Nucleus accumbens (tissue), 56 donors: Measurements from ENCODE around the gene ABI3BP.

Experiments used
- DNase-seq, 56 donors: peaks; one replicate each; lab custom pipeline; 2025; lab: John Stamatoyannopoulos, UW

ABI3BP gene

DNA sequence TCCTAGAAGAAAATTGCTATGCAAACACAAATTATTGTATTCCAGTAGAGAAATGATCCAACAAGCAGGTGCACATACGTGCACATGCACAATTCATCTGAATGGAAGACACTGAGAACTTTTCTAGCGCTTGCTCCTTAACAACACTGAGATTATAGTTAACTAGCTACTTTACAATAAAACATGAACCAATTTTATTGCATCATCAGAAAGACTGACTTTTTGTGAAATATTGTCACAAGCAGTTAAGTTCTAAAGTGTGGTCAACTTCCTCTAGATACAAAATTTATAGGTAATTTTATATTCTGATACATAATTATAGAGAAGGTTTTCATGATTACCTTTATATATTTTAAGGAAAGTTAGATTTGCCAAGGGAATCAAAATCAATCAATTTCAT, 135.4 kb downstream of the ABI3BP start:
- no peak for DNase-seq

DNA sequence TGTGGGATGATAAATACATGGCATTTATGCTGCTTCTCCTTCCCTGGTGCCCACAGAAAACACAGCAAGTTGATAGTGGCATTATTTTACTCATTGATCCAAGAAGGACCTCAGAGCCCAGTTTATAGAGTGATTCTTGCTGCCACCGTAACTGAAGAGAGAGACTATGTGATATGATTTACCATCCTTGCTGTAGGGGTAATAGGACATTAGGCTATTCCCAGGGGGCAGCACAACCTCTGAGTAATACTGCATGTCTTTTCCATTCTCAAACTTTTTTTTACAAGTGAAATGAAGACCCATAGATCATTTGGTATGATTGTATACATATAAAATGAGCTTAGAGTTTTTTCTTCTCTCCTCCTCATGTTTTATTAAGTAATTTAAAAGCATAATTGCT, 136.4 kb downstream of the ABI3BP start:
- DNase-seq: no peak

DNA sequence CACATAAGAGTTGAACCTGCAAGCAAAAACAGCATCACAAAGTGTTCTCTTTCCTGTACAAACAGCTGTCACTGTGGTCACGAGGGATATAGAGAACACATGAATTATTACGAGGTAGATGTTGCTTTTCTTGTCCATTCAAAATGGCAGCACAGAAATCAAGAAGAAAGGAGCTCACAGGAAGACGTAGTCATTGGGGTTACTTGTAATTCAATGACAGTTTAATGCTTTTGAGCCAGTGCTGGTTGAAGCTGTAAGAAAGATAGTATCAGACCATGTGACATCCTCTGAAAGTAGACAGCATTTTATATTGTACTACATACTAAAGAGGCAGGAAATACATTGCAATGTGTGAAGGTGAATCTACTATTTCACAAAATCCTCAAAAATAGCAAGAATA, 140.4 kb downstream of the ABI3BP start:
- DNase-seq: no peak

DNA sequence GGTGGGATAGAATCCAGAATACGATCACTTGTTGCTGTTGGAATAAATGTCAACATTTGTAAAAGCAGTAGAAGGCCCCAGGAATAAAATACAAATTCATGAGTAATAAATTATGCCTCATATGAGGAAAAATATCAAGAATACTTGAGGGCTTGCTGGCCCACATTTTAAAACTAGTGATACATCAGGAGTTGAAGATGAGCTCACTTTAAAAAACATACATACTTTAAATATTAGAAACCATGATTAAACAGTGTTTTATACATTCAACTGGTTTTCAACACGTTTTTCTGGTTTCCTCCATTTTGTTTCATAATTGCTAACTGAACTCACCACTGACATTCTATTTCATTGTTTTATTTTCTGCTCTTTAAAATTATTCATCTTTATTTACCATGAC, 142.5 kb downstream of the ABI3BP start:
- DNase-seq: no peak

DNA sequence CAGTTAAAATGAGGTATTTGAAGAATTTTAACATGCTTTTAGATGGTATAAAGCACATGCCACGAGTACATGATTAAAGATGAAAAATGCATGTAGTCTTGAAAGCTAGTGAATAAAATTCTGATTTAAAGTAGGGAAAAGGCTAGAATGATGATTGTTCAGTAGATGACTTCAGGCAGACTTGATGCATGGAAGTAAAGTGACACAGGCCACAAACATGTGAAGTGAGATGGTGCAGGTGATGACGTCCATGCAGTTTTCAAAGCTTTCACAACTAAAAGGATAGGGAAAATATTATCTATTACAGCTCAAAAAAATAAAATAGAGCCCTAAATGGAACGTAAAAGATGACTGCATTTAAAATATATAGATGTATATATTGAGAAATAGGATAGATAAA, 143.1 kb downstream of the ABI3BP start:
- no peak for DNase-seq

DNA sequence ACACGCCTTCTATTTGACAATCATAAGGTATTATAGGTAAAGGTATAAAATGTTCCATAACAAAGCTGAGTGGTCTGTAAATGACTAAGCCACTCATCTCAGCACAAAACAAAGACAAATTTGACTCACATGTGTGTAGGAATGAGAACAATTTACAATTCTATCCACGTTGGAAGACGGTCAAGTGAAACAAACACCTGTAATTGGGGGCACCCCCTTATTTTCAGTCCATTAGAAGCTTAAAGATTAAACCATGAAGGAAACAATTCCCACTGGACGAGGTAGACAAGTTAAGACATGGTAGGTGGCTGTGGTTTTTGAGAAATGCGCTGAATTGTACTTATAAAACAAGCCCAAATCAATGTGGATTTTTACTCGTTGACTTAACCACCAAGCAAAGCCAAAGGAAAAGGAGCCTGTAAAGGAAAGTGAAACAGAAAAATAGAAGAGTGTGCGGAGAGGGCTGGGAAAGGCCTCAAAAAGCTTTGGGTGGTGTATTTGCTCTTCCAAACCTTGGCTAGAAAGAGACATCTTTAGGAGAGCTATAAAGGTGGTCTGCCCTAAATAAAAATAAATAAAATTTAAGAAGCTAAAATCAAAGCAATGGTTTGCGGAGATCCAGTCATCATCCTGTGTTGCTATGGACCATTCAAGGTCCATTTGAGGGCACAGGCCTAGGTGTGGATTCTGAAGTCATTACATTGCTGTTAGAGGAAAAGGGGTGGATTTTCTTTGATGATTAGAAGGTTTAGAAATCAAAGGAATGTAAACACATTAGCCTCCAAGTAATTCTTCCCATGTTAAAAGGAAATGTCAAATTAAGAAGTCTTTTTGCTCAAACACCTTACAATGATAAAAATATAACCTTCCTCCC, 148.9 kb downstream of the ABI3BP start:
- DNase-seq: no peak

DNA sequence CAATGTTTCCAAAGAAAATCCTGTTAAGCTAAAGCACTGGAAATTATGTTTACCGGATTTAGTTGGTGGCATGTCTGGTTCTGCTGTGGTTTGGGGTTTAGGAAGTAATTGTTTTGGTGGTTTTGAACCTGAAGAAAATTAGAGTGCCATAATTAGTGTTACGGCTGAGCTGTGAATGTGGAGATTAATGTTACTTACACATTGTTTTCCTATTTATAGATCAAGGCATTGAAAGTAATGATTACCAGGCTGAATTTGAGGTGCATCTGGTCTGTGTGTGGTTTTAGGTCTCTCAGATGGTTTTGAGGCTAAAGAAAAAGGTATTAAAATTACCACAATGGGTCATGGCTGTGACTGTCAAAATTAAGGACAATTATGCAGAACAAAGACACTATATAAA, 155.1 kb downstream of the ABI3BP start:
- no peak for DNase-seq

DNA sequence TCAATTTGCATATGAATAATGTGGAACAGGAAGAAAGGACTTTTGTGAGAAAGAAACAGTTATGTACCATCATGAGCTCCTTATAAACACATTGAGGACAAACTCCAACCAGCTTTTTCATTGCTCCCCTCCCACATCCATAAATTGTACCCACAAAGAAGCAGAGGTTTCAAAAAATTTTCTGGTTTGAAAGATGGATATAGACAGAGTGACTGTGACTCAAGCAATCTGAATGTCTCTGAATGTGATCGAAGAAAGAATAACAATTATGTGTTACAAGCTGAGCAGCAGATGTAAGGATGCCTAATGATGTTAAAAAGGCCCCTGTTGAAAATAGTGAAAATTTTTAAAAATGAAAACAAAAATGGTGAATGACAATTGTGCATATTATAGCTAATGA, 156.6 kb downstream of the ABI3BP start:
- no peak for DNase-seq

DNA sequence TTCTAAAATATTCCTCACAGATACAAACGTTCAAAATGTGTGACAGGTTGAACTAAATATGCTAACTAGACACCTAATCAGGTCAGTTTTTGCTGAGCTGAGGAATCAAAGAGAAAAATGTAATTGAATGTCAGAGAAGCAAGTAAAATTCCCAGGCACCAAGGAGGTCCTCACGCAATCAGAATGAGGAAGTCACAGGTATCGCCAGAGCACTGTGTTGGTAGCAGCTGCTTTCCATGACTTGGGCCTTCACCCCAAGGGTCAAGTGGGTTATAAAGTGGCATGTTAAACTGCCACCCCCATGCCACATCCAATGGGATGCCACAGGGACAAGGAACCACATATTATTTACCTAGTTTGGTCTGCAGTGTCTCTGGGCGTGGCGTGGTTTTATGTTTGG, 158.9 kb downstream of the ABI3BP start:
- no peak for DNase-seq

DNA sequence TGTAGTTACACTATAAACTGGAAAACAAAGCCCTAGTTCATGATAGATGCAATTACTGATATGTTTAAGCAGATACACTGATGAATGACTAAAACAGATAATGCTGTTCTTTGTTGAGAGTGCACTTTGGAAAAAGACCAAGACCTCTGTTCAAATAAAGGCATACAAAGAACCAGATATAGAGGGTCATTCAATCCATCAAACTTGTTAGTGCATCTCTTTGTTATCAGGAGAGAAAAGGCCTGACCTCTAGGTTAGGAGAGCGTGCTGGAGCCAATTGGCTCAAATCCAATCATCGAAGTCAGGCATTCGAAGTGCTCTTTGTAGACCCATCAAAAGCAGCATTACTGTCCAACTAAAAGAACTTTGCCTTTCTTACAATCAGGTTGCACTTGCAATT, 159.7 kb downstream of the ABI3BP start:
- DNase-seq: peak in 8 of 56 donors; percentile 0 to 27 (median 4)

DNA sequence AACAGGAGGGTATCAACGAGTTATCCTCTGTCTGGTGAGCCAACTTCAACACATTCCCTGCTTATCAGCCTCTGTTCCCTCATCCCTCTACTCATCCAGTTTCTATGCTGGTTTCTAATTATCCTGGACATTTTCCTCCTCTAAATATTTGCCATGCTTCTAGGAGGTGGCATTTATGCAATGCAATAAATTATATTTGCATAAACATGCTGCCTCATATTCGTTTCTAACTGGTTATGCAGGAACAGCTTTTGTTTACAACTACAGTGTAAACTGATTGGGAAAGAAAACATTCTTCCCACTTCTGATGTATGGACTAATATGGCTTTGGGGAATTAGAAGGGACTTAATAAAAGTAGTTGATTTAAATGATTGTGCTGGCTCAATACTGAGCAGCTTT, 161.6 kb downstream of the ABI3BP start:
- no peak for DNase-seq

DNA sequence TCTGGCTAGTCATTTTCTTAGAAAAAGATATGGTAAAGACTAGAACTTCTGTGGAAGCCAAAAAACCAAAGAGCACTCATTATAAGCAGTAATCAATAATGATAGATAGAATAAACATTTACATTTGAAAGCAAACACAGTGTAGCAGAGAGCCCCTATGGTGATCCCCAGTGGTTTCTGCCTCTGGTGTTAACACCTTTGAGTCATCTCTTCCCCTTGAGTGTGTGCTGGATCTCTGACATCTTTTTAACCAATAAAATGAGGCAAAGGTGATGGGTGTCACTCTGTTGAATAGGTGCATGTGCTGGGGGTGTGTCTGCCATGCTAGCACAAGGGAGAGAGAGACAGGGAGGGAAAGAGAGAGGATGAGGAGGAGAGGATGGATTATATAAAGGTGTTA, 162.3 kb downstream of the ABI3BP start:
- DNase-seq: no peak

DNA sequence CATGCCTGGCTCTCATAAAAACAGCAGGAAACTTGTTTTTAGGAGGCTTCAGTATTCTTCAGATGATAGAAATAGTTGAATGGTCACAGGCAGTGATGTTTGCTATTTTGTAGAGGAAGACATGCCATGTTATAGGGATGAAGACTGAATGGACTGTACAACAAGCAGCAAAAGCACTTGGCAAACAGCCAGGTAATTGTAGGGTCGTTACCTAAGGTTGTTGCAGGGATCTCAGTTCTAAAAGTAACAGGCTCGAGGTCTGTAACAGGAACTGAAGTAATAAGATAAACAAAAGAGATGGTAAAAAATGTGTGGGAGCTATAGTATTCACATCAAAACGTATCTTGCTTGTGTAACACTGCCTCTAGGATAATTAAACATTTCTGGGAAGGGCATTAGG, 167.6 kb downstream of the ABI3BP start:
- DNase-seq: no peak

DNA sequence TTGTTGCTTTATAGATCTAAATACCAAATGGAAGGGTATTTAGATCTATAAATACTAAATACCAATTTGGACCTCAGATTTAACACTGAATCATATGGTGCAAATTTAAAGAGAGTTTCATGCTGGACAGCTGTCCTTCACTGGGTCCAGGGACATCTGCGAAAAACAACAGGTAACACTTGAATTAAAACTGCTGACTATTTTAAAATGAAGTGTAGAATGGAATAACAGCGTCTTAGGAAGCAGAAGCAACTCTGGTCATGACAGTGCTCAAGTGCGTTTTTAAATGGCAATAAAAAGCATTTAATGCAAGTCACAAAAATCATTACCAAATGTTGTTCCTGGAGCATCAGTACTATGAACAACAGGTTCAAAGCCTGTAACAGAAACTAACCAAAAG, 177.6 kb downstream of the ABI3BP start:
- no peak for DNase-seq

DNA sequence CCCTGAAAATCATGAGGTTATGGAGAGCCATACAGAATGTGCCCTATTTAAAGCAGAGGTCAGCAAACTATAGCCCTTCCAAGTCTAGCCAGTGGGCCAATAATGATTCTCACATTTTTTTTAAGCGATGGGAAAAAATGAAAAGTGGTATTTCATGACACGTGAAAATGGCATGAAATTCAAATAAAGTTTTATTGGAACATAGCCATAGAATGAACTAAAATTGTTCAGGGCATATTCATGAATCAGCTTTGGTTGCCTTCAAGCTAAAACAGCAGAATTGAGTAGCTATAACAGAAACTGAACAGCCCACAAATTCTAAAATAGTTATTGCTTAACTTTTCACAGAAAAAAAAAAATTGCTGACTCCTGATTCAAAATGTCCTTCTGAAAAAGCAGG, 179.4 kb downstream of the ABI3BP start:
- no peak for DNase-seq

DNA sequence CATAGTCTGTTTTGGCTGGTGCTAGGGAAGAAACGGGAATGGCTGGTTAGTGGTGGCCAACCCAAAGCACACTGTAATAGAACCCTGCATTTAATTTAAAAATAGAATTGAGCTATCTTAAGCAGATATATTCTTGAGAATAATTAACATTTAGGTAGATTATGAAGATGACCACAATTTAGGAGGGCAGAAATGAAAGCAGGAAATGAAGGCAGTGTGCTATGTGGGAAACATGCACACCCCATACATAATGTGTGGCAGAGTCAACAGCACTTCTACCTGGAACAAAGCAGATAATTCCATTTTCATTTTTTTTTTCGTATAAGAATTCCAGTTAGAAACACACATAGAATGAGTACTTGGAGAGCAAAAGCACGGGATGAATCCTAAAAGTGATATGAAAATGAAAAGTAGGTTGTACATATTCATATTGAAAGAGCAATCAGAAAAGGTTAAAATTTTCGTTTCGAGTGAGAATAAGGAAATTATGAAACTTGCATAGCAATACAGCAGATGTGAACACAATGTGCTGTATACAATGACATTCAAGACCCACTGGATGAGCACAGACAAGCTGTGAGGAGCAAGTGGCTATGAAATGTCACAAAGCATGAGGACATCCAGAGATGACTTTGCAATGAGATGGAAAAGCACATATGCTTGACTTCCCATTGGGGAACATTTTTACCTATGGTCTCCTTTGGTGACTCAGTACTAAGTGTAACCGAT, 181.3 kb downstream of the ABI3BP start:
- no peak for DNase-seq

DNA sequence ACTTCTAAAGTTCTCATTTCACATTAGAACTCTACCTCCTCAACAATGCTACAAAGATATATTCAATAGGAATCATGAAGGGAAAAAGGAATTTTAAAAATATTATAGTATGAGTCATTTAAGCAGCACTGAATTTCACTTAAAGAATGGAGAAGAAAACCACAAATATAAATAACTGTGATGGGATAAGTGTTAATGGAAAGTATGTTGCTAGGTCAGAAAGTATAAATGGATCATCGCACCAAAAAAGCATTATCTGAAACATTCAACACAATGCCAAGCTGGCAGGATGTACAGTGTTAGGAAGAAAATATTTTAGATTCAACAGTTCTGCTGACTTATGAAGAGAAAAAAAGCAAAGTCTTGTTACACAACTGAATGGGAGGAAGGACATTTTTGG, 182.6 kb downstream of the ABI3BP start:
- DNase-seq: no peak

DNA sequence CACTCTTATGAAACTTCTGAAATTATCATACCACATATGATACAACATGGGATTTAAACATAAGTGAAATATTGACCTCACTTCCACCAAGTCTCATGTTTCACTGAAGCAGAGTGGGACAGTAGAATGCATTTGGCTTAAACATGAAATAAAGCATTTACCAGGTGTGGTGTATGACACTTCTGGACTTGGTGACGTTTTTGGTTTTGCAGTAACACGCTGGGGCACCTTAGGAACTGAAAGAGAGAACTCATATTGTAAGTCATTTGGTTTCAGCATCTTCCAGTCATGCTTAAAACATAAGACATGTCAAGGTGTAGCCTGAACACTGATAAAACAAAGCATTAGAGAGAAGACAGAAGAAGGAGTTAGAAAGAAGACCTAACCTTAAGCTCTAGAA, 188.6 kb downstream of the ABI3BP start:
- DNase-seq: no peak

DNA sequence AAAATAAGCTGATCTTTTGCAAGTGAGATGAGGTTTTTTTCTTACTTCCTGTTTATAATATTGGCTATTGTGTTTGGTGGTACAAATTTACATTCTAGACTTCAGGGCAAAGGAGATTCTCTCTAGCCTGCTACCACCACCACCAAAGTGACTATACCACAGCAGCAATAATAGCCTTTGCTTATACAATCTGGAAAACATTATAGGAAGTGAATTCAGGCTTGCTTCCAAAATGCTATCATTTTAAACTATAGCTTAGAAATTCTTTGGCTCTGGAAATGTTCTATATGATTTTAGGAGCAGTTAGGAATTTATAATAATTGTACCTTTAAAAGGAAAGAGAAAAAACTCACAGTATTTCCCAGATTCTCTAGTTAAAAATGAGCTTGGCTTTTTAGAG, 189.5 kb downstream of the ABI3BP start:
- no peak for DNase-seq

DNA sequence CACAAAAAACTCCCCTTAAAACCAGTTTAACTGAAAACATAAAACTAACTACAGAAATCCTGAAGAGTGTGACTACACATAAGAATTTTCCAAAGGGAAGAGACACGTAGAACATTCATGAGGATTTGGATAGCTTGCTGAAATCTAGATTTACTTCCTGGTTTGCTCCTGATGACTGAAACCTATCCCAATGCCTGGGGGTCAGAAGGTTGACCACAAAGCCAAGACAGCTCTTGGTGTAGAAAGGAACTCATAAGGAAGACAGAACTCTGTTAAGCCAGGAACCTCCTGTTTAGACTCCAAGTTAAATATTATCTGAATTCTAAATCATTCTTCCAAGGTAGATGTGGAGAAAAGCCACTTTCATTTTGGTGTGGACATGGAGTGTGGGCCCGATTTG, 191.1 kb downstream of the ABI3BP start:
- no peak for DNase-seq

DNA sequence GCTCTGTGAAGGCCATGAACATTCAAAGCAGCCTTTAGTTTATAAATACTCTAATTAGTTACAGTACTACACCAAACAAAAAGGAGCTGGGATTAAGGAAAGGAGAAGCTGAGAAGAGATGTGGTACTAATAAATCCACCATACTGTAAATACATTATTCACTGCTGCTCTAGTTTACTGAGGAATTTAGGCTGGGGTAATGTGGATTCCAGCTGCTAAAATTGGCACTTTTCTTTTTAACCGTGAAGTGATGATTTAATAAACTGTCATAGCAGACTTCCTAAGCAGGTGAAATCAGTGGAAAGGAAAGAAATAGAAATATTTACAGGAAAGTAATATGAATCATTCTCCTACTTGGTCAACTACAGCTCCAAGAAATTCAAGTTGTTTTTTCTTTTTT, 195.2 kb downstream of the ABI3BP start:
- no peak for DNase-seq

DNA sequence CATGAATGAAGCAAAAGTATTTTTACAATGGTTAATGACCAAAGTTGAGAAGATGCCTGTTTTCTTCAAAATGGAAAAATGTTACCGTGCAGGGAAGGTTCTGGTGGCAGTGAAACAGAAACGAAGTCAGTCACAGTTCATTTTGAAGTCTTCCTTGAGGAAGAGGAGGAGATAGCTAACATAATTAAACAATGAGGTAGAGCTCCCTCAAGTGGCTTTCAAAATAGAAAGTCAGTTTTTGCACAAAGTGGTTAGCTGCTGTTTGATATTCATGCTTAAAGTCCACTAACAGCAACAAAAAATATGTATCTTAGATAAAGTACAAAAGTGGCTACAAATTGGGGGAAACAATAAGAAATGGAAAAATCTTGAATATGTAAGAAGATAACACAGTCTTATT, 196.7 kb downstream of the ABI3BP start:
- DNase-seq: no peak
